GM12878 (cell line): ENCODE measurements around the gene HYOU1. TPM values are rescaled to one million over a fixed set of nuclear protein-coding genes. Genes with fewer than 3 reads are reported as not detected.

ENCODE experiments used
- ATF7 ChIP-seq: fragments of 450-650 bp; IDR thresholded peaks from 2 replicates; pipeline ENCODE4 v1.6.1; 2016; ENCODE audit warnings: low read depth, mild to moderate bottlenecking
- BHLHE40 ChIP-seq, 2 experiments: fragments of 450-650 bp in 1 of 2; IDR thresholded peaks; 2 replicates each; pipeline ENCODE4 v1.6.1; 2011 to 2017; ENCODE audit warnings: low read depth in 2 of 2, borderline replicate concordance in 1 of 2, improper control_type of control experiment in 1 of 2, low read length in 1 of 2, mild to moderate bottlenecking in 1 of 2
- CBX5 ChIP-seq: sonication (generic); IDR thresholded peaks from 2 replicates; pipeline ENCODE4 v1.6.1; 2016; ENCODE audit warnings: low read depth, moderate library complexity, mild to moderate bottlenecking, inconsistent platforms
- CHD4 ChIP-seq: fragments of 200-600 bp; sonication (generic); IDR thresholded peaks from 2 replicates; pipeline ENCODE4 v1.6.1; 2016; ENCODE audit warnings: mild to moderate bottlenecking
- CREM ChIP-seq: IDR thresholded peaks from 2 replicates; pipeline ENCODE4 v1.6.1; 2014; ENCODE audit warnings: antibody characterized with exemption, low read depth
- EGR1 ChIP-seq, 2 experiments: IDR thresholded peaks; 1 replicate in 1 of 2; 2 replicates in 1 of 2; pipeline ENCODE4 v1.6.1; 2011 to 2012; ENCODE audit warnings: low read depth in 2 of 2, low read length in 2 of 2, borderline replicate concordance in 1 of 2, mild to moderate bottlenecking in 1 of 2, moderate library complexity in 1 of 2
- FOXK2 ChIP-seq: fragments of 450-650 bp; IDR thresholded peaks from 2 replicates; pipeline ENCODE4 v1.6.1; 2017; ENCODE audit warnings: mild to moderate bottlenecking, moderate library complexity
- IRF4 ChIP-seq: IDR thresholded peaks from 2 replicates; pipeline ENCODE4 v1.6.1; 2011; ENCODE audit warnings: low read depth, low read length
- KLF5 ChIP-seq: fragments of 450-650 bp; IDR thresholded peaks from 2 replicates; pipeline ENCODE4 v1.6.1; 2014; ENCODE audit warnings: mild to moderate bottlenecking; ENCODE audit not compliant: partially characterized antibody
- MEF2B ChIP-seq: fragments of 450-650 bp; IDR thresholded peaks from 2 replicates; pipeline ENCODE4 v1.6.1; 2018; ENCODE audit warnings: mild to moderate bottlenecking, moderate library complexity; ENCODE audit not compliant: partially characterized antibody, poor library complexity, severe bottlenecking
- PML ChIP-seq: IDR thresholded peaks from 2 replicates; pipeline ENCODE4 v1.6.1; 2012; ENCODE audit warnings: low read length, inconsistent platforms
- POU2F2 ChIP-seq: IDR thresholded peaks from 3 replicates; pipeline ENCODE4 v1.6.1; 2011; ENCODE audit warnings: low read depth, mild to moderate bottlenecking, low read length, borderline replicate concordance
- RBBP5 ChIP-seq: fragments of 200-600 bp; sonication (generic); conservative IDR thresholded peaks from 2 replicates; pipeline ENCODE4 v1.6.1; 2016
- SMAD1 ChIP-seq: fragments of 450-650 bp; IDR thresholded peaks from 2 replicates; pipeline ENCODE4 v1.6.1; 2018; ENCODE audit warnings: mild to moderate bottlenecking, low read depth; ENCODE audit not compliant: partially characterized antibody
- SMC3 ChIP-seq: IDR thresholded peaks from 2 replicates; pipeline ENCODE4 v1.6.1; 2011; ENCODE audit warnings: low read length, improper control_type of control experiment, borderline replicate concordance
- SP1 ChIP-seq: IDR thresholded peaks from one replicate; pipeline ENCODE4 v1.6.1; 2011; ENCODE audit warnings: low read depth, low read length
- SREBF2 ChIP-seq: IDR thresholded peaks from 2 replicates; pipeline ENCODE4 v1.6.1; 2012; ENCODE audit warnings: mild to moderate bottlenecking, low read length
- SUZ12 ChIP-seq: fragments of 200-600 bp; sonication (generic); IDR thresholded peaks from one replicate; pipeline ENCODE4 v1.6.1; 2018; ENCODE audit warnings: antibody characterized with exemption, mild to moderate bottlenecking; ENCODE audit not compliant: unreplicated experiment
- TBL1XR1 ChIP-seq: IDR thresholded peaks from 2 replicates; pipeline ENCODE4 v1.6.1; 2012; ENCODE audit warnings: low read depth, low read length, improper control_type of control experiment
- WRNIP1 ChIP-seq: IDR thresholded peaks from 2 replicates; pipeline ENCODE4 v1.6.1; 2011; ENCODE audit warnings: low read depth, low read length, improper control_type of control experiment, borderline replicate concordance
- ZBTB33 ChIP-seq: fragments of 450-650 bp; IDR thresholded peaks from 2 replicates; pipeline ENCODE4 v1.6.1; 2017; ENCODE audit warnings: mild to moderate bottlenecking
- ZNF207 ChIP-seq: fragments of 450-650 bp; IDR thresholded peaks from 2 replicates; pipeline ENCODE4 v1.6.1; 2014; ENCODE audit warnings: antibody characterized with exemption, mild to moderate bottlenecking, borderline replicate concordance
- ZNF24 ChIP-seq: fragments of 450-650 bp; IDR thresholded peaks from 2 replicates; pipeline ENCODE4 v1.6.1; 2017; ENCODE audit warnings: antibody characterized with exemption, mild to moderate bottlenecking
- ZNF622 ChIP-seq: fragments of 450-650 bp; IDR thresholded peaks from 2 replicates; pipeline ENCODE4 v1.6.1; 2017; ENCODE audit warnings: mild to moderate bottlenecking, inconsistent platforms
- ZNF687 ChIP-seq: fragments of 450-650 bp; IDR thresholded peaks from 2 replicates; pipeline ENCODE4 v1.6.1; 2017; ENCODE audit warnings: mild to moderate bottlenecking, moderate library complexity
- polyA plus RNA-seq, 11 experiments: library from polyadenylated mRNA; depleted of rRNA in 4 of 11; unstranded in 6 of 11; stranded (reverse) in 5 of 11; fragments of >200 nt; fragmentation: Nextera tagmentation in 4 of 11; fragmentation: Illumina TruSeq in 1 of 11; extraction: Ambion mirVana in 4 of 11; extraction: Trizol in 1 of 11; gene quantifications; 1 replicate in 1 of 11; 2 replicates in 10 of 11; pipeline versions ENCODE4 v1.2.1 to v1.2.3, GENCODE V29; 2011 to 2016; ENCODE audit warnings: inconsistent platforms in 2 of 11, missing spikeins in 2 of 11, low read depth in 1 of 11
- total RNA-seq, 4 experiments: library from RNA; depleted of rRNA in 3 of 4; stranded (reverse); fragments of >200 nt in 3 of 4; fragmentation: Illumina TruSeq in 1 of 4; extraction: Trizol in 1 of 4; gene quantifications; 2 replicates each; pipeline versions ENCODE4 v1.2.1 to v1.2.3, GENCODE V29; 2013 to 2021

HYOU1 gene
- total and polyA plus RNA-seq, 10 of the 15 experiments (the other 5 are each of a cell fraction or from before 2014, with no cell fraction given), result 15.4 to 157 (median 109) TPM

GRCh38 chr11:119067371-119068222, 10.6 kb upstream of the HYOU1 start, which contains the start of gene VPS11 (continued):
- TF ChIP-seq ZNF687, result peak; percentile 52
- TF ChIP-seq PML, result peak; percentile 56
- TF ChIP-seq TBL1XR1, result peak; percentile 68
- TF ChIP-seq ATF7, result peak; percentile 64
- TF ChIP-seq SMC3, result 0 out of 2 replicates have a peak, but pooled peaks have one; percentile 3
- no peak for TF ChIP-seq ZNF207
- peak; percentile 87 to 97 for TF ChIP-seq BHLHE40 (IDR thresholded peaks at IDR 0.05; ENCODE audit: borderline replicate concordance in 1 of 2, low read depth in 2 of 2, low read length in 1 of 2)
- TF ChIP-seq CHD4, result no peak
- no peak for TF ChIP-seq SREBF2
- TF ChIP-seq KLF5, result no peak
- peak in 1 of 2 experiments; percentile 33; a peak in 1 of 3 replicates for TF ChIP-seq EGR1 (IDR thresholded peaks at IDR 0.05; ENCODE audit: borderline replicate concordance in 1 of 2, low read depth in 2 of 2, low read length in 2 of 2)
- TF ChIP-seq SMAD1, result no peak
- no peak for TF ChIP-seq ZBTB33
- no peak for TF ChIP-seq ZNF622
- 0 out of 2 replicates have a peak, but pooled peaks have one; percentile 30 for TF ChIP-seq FOXK2
- no peak for TF ChIP-seq ZNF24
- TF ChIP-seq SUZ12, result no peak
- peak; percentile 32 for TF ChIP-seq SP1
- TF ChIP-seq MEF2B, result peak; percentile 85
- TF ChIP-seq WRNIP1, result 0 out of 2 replicates have a peak, but pooled peaks have one; percentile 44
- 0 out of 2 replicates have a peak, but pooled peaks have one; percentile 53 for TF ChIP-seq CBX5
- TF ChIP-seq IRF4, result 0 out of 2 replicates have a peak, but pooled peaks have one; percentile 8
- 0 out of 2 replicates have a peak, but pooled peaks have one; percentile 15 for TF ChIP-seq CREM
- 0 out of 3 replicates have a peak, but pooled peaks have one; percentile 82 for TF ChIP-seq POU2F2
- no peak for TF ChIP-seq RBBP5
